ENCODE results near the gene BEX2.

The BEX2 gene

DNA sequence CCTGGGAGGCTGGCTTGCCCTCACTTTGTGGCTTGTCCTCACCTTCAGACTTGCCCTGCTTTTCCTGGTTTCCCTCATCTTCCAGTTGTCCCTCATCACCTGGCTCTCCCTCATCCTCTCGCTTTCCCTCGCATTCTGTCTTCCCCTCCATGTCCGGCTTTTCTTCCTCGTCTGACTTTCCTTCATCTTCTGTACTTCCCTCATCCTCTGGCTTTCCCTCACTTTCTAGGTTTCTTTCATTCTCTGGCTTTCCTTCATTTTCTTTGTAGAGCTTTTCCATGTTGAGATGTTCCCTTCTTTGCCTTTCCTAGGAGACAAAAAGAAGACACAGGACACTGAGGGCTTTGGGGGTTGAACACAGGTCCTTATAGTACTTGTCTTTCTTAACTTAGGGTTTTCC lies 36.5 kb downstream of the BEX2 start:
- DNase-seq (ENCODE audit: low read depth in 3 of 3), result no peak
